AG09309 (cell line): Measurements from ENCODE around the gene CTU2.
A peak's percentile ranks its signal among the peaks of the same experiment; 100 is the strongest.
"Not testable (repeated sequence)": the region's sequence is repeated elsewhere in the genome, so short reads cannot be mapped to it uniquely, and the experiment has no call there.

Experiments used
- DNase-seq: peaks from one replicate; pipeline ENCODE4 v3.0.0-alpha.2; 2010; ENCODE audit warnings: low read depth
- H3K4me3 ChIP-seq: 2 replicates; pipeline ENCODE4 v1.5.1; 2011; ENCODE audit warnings: mild to moderate bottlenecking, low read depth, low read length, moderate library complexity; ENCODE audit not compliant: control insufficient read depth
- CTCF ChIP-seq: IDR thresholded peaks from 2 replicates; pipeline ENCODE4 v1.5.1; 2011; ENCODE audit warnings: mild to moderate bottlenecking, low read depth, low read length, inconsistent platforms; ENCODE audit not compliant: insufficient read depth, control insufficient read depth; ENCODE audit errors: missing control alignments

CTU2 gene

GRCh38 chr16:88662843-88663606, 43.3 kb upstream of the CTU2 start, which contains the start of gene MVD:
TSS of gene MVD (minus strand) at chr16:88663091. CDS start at chr16:88663080, 11 bp downstream.
- TF ChIP-seq CTCF = peak; percentile 2
- H3K4me3 ChIP-seq = peak within 1 kb of the TSS; percentile 88
- peak; percentile 85 for DNase-seq

- no peak overlapping the region for H3K4me3 ChIP-seq
- no peak for DNase-seq
- no peak for TF ChIP-seq CTCF
These were observed 41.2 kb upstream of the CTU2 start for GRCh38 chr16:88665148-88665547.

- no peak for TF ChIP-seq CTCF
- H3K4me3 ChIP-seq = no peak overlapping the region
- DNase-seq = no peak
These were observed 40.7 kb upstream of the CTU2 start for GRCh38 chr16:88665570-88665969.

GRCh38 chr16:88667461-88667860, 38.8 kb upstream of the CTU2 start:
- no peak overlapping the region for H3K4me3 ChIP-seq
- DNase-seq = no peak
- TF ChIP-seq CTCF = no peak

- DNase-seq, H3K4me3 ChIP-seq: not testable (repeated sequence)
These were observed 36.8 kb upstream of the CTU2 start for GRCh38 chr16:88669493-88669892.

GRCh38 chr16:88669980-88670379, 36.3 kb upstream of the CTU2 start:
- TF ChIP-seq CTCF = no peak
- no peak overlapping the region for H3K4me3 ChIP-seq
- no peak for DNase-seq

- no peak overlapping the region for H3K4me3 ChIP-seq
- DNase-seq = no peak
- no peak for TF ChIP-seq CTCF
These were observed 34.5 kb upstream of the CTU2 start for GRCh38 chr16:88671806-88672205.
